Inferior parietal cortex (tissue), 1 donor: Measurements from ENCODE around the gene FIS1.
A peak's percentile ranks its signal among the peaks of the same experiment; 100 is the strongest.
"Not testable (repeated sequence)": the region's sequence is repeated elsewhere in the genome, so short reads cannot be mapped to it uniquely, and the experiment has no call there.

Experiments
- DNase-seq: peaks from one replicate; pipeline ENCODE4 v3.0.0-alpha.2; 2016; ENCODE audit errors: extremely low spot score

Gene FIS1

DNA sequence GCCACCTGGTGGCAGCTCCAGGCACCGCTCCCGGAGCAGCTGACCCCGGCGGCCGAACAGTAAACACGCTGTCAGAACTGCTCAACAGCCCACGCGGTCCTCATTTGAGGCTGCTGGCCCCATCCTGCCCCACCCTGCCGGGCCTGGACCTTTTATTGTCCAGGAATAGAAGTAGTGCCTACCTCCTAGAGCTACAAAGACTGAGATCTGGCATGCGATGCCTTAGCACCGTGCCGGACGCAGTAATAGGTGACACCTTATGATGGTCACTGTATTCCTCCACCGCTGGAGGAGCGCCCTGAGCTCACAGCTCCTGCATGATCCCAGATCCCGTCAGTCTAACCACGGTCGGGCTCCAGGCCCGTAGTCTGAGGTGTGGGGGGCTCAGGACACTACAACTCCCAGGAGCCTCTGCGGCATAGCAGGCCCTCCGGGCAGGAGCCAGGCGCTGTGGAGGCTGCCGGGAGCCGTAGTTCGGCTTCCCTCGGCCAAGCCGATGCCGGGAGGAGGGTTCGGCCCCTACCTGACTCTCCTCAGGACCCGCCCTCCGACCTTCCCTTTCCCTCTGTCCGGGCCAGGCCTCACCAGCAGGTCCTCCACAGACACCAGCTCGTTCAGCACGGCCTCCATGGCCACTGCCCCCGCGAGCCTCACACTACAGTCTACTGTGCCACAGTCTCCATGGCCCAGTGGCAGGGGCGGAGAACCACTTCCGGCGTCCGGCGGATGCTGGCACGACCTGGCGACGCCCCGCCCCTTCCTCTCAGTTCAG lies at the start of gene FIS1:
TSS of gene FIS1 (minus strand) at position 707 of the 772 bp plus-strand sequence. CDS start at position 630, 77 bp downstream.
- peak; percentile 91 for DNase-seq

DNA sequence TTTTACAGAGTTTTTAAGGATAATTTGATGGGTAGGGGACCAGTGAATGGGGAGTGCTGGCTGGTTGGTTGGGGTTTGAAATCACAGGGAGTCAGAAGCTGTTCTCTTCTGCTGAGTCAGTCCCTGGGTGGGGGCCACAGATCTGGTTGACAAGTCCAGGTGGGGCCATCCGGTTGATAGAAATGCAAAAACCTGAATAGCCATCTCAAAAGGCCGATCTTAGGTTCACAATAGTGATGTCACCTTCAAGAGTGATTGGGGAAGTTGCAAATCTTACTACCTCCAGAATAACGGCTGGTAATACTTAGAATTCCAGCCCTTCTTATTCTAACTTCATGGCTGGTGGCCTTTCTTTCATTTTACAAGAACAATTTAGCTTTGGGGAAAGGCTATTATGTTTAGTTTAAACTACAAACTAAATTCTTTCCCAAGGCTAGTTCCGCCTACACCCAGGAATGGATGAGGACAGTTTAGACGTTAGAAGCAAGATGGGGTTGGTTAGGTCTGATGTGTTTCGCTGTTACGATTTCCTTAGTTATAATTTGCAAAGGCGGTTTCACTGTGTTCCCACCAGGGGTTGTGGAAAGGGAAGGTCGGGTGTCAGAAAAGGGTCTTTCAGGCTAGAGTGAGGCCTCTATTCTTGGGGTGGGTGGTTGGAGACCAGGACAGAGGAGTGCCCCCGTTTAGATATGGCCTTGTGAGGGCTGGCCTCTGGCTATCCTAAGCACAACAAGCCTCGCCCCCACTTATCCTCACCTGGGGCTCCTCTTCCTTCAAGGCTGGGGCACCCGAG lies 49.4 kb upstream of the FIS1 start:
- DNase-seq: no peak

DNA sequence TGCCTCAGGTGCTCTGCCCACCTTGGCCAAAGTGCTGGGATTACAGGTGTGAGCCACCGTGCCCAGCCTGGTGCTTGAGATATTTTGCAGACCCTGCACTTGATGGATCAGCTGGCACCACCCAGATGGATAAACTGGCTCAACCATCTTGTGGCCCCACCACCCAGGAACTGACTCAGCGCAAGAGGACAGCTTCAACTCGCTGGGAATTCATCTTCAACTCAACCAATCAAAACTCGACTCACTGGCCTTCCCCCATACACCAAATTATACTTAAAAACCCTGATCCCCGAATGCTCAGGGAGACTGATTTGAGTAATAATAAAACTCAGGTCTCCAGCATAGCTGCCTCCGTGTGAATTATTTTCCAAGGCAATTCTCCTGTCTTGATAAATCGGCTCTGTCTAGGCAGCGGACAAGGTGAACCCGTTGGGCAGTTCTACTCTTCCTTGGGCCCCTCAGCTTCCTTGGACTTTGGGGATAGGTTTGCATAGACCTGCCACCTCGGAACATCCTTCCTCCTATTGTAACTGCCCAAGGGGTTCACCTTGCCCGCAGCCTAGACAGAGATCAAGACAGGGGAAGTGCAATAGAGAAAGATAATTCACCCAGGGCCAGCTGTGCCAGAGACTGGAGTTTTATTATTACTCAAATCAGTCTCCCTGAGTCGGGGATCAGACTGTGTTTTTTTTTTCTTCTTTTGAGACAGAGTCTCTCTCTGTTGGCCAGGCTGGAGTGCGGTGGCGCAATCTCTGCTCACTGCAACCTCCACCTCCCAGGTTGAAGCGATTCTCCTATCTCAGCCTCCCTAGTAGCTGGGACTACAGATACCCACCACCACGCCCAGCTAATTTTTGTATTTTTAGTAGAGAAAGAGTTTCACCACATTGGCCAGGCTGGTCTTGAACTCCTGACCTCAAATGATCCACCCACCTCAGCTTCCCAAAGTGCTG lies 48.5 kb upstream of the FIS1 start:
- DNase-seq: not testable (repeated sequence)

DNA sequence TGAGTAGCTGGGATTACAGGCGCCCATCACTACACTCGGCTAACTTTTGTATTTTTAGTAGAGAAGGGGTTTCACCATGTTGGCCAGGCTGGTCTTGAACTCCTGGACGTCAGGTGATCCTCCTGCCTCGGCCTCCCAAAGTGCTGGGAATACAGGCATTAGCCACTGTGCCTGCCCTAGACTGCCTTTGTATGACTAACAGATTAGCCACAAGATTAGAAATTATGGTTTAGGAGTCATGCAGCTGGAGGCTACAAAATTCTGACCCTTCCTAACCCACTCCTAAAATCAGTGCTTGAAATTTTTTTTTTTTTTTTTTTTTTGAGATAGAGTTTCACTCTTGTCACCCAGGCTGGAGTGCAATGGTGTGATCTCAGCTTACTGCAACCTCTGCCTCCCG lies 47.7 kb upstream of the FIS1 start:
- not testable (repeated sequence) for DNase-seq

GRCh38 chr7:101290186-101291037 lies 45.5 kb upstream of the FIS1 start:
- peak; percentile 58 for DNase-seq

GRCh38 chr7:101289687-101290086 lies 44.8 kb upstream of the FIS1 start:
- DNase-seq: not testable (repeated sequence)

DNA sequence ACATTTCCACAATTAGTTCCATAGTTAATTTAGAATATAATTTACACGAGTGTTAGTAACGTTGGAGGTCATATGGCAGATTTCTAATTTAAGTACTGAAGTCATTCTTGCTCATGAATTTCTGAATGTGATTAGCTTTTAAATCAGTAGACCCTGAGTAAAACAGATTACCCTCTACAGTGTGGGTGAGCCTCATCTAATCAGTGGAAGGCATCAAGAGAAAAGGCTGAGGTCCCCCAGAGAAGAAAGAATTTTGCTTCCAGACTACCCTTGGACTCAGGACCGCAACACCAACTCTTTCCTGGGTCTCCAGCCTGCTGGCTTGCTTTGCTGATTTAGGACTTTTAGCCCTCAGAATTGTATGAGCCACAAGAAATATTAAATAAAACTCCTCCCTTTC lies 43.6 kb upstream of the FIS1 start:
- no peak for DNase-seq

DNA sequence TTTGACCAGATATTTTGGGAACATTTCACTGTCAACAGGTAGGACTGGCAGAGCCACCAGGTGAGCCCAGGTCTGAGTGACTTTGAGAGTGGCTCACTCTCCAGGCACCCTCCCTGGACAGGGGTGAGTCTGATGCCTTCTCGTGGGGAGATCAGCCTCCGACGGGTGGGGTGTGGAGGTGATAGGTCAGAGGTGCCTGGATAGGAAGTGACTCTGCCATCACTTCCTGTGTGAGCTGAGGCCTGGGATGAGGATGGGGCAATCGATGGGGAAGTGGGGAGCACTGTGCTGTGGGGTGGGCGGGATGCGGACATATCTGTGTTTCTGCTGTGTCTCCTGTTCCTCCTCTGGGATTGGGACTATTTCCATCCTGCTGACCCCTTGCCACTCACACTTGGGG lies 42.2 kb upstream of the FIS1 start:
- DNase-seq: no peak

DNA sequence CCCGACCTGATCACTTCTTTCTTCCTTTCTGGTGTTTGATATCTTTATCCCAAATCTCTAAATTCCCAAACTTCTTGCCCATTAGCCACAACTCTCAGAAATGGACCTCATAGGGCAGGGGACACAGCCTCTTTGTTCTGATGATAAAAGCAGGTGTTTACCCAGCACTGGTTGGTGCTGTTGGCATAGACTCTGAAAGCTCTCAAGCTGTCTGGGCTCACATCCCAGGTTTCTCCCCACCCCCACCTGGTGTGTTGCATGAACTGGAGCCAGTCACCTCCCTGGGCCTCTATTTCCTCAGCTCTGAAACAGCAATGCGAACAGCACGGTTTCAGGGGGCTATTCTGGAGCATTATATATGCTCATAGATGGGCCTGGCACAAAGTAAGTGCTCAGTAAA lies 41.0 kb upstream of the FIS1 start:
- not testable (repeated sequence) for DNase-seq

DNA sequence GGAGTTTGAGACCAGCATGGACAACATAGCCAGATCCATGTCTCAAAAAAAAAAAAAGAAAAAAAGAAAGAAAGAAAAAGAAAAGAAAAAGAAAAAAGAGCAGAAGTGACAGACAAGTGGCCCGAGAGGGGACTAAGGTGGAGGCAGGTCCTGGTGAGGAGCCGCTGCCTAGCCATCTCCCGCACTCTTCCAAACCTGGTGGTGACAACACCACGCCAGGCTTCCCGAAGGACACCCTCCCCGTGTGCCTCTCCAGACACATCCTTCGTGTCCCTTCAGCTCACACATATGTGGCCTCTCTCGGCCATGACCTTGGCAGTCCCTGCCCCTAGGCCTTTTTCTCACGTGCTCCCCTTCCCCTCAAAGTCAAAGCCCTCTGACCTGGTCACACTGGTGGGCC lies 40.3 kb upstream of the FIS1 start:
- no peak for DNase-seq

- DNase-seq: not testable (repeated sequence)
These were observed 36.0 kb upstream of the FIS1 start for GRCh38 chr7:101280912-101281311.

- DNase-seq: no peak
These were observed 33.8 kb upstream of the FIS1 start for GRCh38 chr7:101278461-101279292.

DNA sequence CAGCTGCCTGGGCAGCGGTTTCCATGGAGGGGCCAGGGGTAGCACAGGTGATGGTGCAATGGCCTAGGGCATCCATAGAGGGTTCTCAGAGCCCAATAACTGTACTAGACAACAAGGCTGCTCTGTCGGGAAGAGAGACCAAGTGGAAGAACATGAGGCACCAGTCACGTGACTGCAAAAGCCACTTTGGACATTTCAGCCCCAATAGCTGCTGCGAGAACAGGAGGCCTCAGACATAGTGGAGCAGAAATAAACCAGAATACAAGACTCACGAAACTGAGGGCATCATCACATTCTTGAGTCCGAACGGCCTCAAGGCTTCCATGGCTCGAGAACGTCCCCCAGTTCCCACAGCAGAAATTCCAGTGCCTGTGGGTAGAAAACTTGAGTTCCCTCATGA lies 32.3 kb upstream of the FIS1 start:
- DNase-seq: no peak

DNA sequence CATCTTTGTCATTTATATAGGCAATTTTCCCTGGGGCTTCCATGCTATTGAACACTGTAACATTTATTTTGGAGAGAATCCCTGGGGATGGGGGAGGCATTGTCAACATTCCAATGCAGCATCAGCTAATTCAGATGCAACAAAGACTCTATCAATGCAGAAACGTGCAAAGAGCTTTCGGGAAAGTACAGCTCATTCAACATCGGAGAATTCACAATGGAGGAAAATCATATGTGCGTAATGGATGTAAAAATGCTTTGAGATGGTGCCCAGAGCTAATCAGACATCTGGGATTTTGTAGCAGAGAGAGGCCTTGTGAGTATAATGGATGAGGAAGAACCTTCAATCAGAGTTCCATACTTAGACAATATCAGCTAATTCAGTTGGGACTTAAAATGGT lies 28.3 kb upstream of the FIS1 start:
- DNase-seq: peak; percentile 20

GRCh38 chr7:101271021-101271420 lies 26.1 kb upstream of the FIS1 start:
- peak; percentile 54 for DNase-seq

- DNase-seq: no peak
These were observed 24.8 kb upstream of the FIS1 start for GRCh38 chr7:101269664-101270063.

DNA sequence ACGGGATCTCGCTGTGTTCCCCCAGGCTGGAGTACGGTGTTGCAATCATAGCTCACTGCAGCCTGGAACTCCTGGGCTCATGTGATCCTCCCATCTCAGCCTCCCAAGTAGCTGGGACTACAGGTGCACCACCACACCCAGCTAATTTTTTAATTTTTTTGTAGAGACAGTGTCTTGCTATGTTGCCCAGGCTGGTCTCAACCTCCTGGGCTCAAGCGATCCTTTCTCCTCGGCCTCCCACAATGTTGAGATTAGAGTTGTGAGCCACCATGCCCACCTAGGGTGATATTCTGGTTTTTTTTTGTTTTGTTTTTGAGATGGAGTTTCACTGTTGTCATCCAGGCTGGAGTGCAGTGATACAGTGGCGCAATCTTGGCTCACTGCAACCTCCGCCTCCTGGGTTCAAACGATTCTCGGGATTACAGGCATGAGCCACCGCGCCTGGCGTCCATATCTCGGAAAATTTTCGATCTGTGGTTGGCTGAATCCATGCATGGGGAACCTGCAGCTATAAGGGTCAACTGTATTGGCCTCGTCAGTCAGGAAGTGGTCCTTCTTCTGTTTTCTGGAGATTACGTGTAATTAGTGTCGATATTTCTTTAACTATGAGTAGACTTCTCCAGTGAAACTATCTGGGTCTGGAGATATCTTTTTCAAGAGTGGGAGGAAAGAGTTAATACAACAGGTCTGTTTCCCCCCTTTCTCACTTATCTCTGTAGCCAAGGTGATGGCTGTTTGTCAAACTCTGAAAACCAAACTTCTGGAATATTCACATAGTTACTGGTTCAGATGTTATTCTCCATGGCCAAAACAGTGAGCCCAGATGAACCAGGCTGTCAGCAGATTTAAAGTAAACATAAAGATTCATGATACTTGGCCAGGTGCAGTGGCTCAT lies 21.0 kb upstream of the FIS1 start:
- no peak for DNase-seq

GRCh38 chr7:101264102-101264706 lies 19.3 kb upstream of the FIS1 start:
- DNase-seq: not testable (repeated sequence)
